Endometrial microvascular endothelial cells (primary cell): Measurements from ENCODE around the gene MYOM3. TPM values are rescaled to one million over a fixed set of nuclear protein-coding genes. Genes with fewer than 3 reads are reported as not detected.

Experiments used
- in situ Hi-C: cut with HindIII; loops from 2 replicates; pipeline ENCODE4 v1.10.0; 2017; ENCODE audit warnings: low sequenced_read_pairs, low pct_unique_long_range_greater_than_20kb; ENCODE audit errors: inconsistent ontology term
- total RNA-seq: library from RNA; depleted of rRNA; stranded (reverse); fragments of >200 nt; gene quantifications from one replicate; pipeline ENCODE4 v1.2.3, GENCODE V29; 2015; ENCODE audit errors: inconsistent ontology term

Gene MYOM3
- total RNA-seq, 1 donor from 2014 or later, result not detected

DNA sequence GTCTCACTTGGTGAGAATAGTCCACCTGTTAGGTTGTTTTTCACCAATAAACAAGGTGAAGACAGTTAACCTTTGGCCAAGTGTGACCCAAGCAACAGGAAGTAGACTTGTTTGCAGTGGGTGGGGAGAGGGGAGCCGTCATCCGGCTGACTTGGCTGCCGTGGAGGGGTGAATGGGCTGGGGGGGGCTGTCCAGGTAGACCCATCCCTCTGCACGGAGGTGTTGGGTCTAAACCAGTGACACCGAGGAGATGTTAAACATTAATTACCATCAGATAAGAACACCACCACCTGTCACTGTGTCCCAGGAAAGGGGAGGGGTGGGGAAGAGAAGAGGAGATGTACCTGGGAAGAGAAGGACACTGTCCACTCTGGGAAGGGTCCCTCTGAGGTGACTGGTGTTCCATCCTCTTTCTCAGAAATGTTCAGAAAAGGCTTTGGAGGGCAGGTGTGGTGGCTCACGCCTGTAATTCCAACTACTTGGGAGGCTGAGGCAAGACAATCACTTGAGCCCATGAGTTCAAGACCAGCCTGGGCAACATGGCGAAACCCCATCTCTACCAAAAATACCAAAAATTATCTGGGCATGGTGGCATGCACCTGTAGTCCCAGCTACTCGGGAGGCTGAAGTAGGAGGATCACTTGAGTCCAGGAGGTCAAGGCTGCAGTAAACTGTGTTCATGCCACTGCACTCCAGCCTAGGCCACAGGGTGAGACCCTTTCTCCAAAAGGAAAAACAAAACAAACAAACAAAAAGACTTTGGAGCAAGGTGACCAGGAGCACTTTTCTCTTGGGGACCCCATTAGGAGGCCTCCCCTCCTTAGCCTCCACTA lies 6.7 kb upstream of the MYOM3 start:
- in situ Hi-C loops, result no loop called here

- in situ Hi-C loops, result no loop called here
These were observed 5.9 kb upstream of the MYOM3 start for GRCh38 chr1:24117722-24118409.

DNA sequence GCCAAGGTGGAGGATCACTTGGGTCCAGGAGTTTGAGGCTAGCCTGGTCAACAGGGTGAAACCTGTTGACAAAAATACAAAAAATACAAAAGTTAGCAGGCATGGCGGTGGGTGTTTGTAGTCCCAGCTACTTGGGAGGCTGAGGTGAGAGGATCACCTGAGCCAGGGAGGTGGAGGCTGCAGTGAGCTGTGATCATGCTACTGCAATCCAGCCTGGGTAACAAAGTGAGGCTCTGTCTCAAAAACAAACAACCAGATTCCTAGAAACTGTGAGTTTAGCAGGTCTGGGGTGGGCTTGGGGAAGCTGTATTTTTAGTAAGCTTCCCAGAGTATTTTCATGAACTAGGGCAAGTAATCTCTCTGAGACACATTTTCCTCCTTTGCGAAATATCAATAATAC lies 5.2 kb upstream of the MYOM3 start:
- in situ Hi-C loops, result no loop called here

DNA sequence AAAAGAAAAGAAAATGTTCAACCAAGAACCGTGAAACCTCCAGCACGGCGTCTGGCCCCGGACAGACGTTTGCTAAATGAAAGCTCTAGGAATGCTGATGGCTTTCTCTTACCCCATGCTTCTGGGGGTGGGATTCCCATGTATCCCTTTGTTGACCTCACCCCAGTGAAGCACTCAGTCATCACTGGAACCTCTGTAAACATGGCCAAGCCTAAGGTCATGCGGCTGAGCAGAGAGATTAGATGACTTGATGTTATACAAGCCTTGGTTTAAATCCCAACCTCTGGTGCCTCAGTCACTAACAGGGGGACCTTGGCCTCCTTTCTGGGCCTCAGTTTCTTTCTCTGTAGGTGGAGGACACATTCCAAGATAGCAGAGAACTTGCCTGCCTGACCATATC lies 2.8 kb upstream of the MYOM3 start:
- in situ Hi-C loops, result no loop called here

DNA sequence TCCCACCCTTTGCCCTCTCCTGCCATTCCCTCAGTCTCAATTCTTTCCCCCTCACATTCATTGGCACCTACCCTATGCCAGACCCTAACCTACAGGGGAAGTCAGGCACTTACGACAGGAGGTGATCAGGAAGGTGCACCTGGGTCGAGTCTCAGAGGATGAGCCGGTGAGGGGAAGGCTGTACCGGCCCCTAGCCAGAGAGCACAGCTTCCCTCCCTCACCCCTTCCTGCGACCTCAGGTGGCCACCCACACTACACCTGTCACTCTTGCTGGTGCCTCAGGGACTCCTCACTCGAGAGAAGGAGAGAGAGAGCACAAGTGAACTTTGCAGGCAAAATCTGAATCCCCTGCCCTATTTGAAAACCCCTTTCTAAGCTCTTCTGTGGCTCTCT lies 1.7 kb upstream of the MYOM3 start:
- in situ Hi-C loops, result no loop called here

DNA sequence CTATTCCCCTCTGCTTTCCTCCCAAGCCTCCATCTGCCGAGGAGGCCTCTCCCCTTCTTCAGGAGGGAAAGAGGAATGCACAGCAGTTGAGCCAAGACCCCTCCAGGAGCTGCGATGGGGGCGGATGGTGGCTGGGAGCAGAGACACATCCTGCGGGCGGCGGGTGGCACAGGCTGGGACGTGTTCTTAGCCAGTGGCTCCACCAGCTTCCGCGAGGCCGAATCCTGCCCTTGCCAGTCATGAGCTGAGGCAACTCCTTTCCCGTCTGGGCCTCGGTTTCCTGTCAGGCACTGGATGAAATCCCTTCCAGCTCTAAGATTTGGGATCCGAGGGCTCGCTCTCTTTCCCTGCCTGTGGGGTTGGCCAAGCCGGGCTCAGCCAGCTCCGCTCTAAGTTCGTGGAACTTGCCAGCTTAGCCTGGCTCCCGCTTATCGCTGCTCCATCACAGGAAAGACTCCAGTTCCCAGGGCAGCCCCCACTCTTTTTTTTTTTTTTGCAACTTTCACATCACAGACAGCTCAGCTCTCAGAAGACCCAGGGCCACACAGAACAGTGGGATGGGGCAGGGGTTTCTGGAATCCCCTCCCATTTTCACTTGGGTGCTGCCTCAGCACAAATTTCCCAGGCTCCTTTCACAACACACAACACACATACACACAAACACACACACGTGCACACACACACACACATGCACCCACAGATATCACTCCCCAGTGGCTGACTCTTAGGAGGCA lies 506 bp downstream of the MYOM3 start:
- in situ Hi-C loops, result no loop called here

DNA sequence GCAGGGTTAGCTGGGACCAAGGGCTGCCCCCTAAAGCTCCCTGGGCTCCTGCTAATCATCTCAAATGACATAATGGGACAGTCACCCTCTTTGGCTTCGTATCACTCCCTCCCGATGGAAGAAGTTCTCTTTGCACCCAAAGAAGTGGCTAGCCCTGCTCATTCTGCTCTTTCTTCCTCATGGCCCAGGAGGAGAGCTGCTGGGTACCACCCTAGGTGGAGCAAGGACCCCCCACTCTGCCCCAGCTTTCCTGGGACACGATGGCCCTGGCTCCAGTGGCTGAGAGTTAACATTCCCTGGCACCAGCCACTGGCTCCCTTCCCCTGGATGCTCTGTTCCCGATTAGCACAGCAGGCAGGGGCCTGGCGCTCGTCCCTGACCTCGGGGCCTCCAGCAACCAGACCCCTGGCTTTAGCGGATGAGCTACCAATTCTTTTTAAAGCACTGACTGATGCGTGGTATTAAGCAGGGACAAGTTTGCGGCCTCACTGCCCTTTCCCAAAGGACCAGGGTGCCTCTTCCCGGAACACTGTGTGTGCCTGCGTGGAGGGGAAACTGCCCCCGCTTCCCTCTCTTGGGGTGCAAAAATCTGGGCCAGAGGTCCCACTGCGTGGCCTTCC lies 1.2 kb downstream of the MYOM3 start:
- in situ Hi-C loops, result no loop called here

DNA sequence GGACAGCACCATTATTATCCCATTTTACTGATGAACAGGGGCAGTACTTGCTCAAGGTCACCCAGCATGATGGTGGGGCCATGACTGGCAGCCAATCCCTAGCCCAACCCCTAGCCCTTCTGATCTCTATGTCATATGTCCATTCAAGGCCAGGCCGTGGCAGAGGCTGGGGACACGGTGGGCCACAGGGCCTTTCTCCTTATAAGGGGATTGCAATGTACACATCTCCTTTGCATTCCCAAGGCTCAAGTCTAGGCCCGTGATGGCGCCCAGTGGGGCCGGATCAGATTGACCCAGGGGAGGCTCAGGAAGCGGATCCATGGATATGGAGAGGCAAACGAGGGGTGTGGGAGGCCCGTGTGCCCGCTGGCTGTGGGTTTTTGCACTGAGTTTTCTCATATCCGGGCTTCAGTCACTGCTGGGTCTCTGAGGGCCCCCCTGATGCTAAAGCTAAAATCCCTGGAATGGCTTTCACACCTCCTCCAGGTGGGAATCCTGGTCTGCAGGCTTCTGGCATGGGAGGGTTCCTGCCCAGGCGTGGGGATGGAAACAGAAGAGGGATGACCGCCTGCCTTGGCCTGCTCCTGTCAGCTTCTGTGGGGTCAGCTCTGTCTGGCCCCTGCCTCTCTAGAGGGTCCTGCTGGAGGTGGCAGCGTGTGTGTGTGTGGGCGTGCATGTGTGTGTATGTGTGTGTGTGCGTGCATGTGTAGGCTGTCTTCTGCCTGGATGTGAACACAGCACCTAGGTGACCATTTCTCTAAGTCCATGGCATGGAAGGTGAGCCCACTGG lies 2.1 kb downstream of the MYOM3 start:
- in situ Hi-C loops, result no loop called here

GRCh38 chr1:24109166-24109483 lies 2.8 kb downstream of the MYOM3 start:
- in situ Hi-C loops, result no loop called here

DNA sequence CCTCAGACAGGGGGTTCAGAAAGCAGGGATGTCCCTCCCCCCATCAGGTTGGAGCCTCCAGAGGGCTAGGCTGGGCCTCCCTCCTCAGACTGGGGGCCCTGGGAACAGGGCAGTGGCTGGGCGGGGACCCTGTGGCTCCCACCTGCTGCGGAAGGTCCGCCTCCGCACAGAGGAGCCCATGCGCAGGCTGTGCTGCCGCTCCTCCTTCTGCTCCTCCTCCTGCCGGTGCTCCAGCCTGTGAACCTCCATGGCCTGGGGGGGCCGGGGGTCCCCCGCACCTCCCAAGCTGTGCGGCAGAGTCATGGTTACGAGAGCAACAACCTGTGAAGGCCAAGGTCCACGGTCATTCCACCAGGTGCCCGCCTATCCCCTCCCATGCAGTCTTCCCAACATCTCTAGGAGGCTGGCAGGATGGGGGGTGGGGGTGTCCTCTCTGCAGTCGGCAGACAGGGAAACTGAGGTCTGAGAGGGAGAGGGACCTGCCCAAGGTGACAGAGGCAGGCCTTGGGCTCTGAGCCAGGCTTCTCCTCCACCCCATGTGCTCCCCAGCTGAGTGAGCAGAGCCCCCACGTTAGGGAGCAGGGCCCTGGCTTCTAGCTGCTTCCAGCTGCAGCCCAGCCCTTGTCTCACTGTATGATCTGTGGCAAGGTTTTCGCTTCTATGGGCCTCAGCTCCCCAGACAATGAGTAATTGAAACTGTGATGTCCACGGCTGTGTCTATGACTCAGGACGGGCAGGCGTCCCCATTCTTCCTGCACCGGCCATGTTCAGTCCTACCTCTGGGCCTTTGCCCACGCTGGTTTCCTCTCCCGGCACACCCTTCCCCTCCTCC lies 3.4 kb downstream of the MYOM3 start:
- in situ Hi-C loops, result no loop called here

DNA sequence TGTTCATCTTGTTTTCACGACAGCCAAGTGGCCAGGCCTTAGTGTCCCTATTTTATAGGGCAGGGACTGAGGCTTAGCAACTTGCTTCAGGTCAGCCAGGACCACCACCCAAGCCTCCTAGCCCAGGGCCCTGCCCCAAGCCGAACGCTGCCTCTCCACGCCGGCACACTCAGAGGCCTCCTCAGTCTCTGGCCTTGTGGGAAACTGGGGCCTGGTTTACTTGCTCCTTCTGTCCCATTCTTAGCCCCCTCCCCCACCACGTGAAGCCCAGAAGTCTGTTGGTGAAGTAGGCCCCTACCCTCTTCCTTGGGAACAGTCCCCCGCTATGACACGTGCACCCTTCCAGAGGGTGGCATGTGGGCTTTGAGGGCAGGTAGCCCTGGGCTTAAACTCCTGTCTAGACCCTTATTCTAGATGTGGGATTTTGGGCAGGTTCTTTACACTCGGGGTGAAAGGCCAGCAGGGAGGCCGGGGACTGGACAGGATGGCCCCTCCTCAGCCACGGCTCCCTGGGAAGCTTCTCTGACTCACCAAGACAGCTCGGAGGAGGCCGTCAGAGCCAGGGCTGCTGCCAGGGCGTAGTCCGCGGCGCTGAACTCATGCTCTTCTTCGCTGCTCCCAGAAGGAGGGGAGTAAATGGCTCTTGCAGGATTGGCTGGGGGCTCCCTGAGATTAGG lies 4.3 kb downstream of the MYOM3 start:
- in situ Hi-C loops, result no loop called here

GRCh38 chr1:24105368-24106160 lies 6.4 kb downstream of the MYOM3 start:
- in situ Hi-C loops, result no loop called here

- in situ Hi-C loops, result no loop called here
These were observed 7.1 kb downstream of the MYOM3 start for GRCh38 chr1:24104854-24105253.

DNA sequence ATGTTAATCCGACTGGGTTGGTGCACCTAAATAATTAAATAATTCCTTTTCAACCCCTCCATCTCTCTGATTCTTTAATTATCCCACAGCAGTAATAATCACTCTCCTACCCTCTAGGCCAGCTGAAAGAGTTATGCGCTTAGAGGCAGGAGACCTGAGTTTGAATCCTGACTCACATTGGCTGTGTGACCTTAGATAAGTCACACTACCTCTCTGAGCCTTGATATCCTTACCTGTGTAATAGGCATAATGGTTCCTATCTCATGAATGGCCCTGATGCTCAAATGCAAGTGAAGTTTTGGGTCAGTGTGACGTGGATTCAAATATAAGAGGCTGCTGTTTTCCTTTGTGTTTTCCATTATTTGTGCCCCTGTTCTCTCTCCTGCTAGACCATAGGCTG lies 8.1 kb downstream of the MYOM3 start:
- in situ Hi-C loops, result no loop called here

DNA sequence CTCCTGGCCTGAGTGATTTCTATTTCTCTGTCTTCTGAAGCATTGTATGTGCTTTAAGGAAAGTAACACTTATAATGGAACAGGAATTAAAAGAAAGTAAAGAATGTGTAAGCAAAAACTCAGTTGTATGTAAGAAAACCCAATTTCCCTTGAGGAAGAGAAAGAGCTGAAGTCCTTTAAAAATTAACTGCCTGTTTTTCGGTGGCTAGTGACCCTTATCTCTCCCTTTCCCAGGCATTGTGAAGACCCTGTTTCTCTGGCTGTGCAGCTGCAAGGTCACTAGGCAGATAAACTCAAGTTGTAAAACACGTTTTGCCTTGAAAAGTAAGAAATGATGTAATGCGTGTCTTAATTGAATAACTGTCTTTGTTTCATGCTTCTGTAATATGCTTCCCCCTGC lies 8.5 kb downstream of the MYOM3 start:
- in situ Hi-C loops, result no loop called here

- in situ Hi-C loops, result no loop called here
These were observed 9.0 kb downstream of the MYOM3 start for GRCh38 chr1:24102961-24103360.
